CD4-positive, CD25-positive, alpha-beta regulatory T cell (primary cell): ENCODE measurements around the gene WNT7A. TPM values are rescaled to one million over a fixed set of nuclear protein-coding genes. Genes with fewer than 3 reads are reported as not detected.

Experiments
- ATAC-seq, 2 donors: fragments of 150-1000 bp; cut with Tn5 transposase; one replicate each; pipeline ENCODE4 v1.10.0; 2021; ENCODE audit warnings: low read depth in 2 of 2, moderate number of reproducible peaks in 2 of 2, moderate library complexity in 1 of 2
- DNase-seq, 3 donors: peaks; one replicate each; pipeline versions ENCODE4 v3.0.0 to v3.0.0-alpha.2; 2012 to 2022; ENCODE audit warnings: mixed read lengths in 1 of 3
- H3K27ac ChIP-seq: one replicate; pipeline ENCODE4 v1.7.0; 2013; ENCODE audit warnings: mild to moderate bottlenecking, low read length; ENCODE audit not compliant: insufficient read depth, poor library complexity, severe bottlenecking
- H3K27me3 ChIP-seq: one replicate; pipeline ENCODE4 v1.7.0; 2013; ENCODE audit warnings: low read length; ENCODE audit not compliant: control insufficient read depth, insufficient read depth
- H3K36me3 ChIP-seq: one replicate; pipeline ENCODE4 v1.7.0; 2013; ENCODE audit warnings: mild to moderate bottlenecking, low read length, moderate library complexity; ENCODE audit not compliant: control insufficient read depth, insufficient read depth
- H3K4me1 ChIP-seq: 2 replicates; pipeline ENCODE4 v1.7.0; 2013; ENCODE audit warnings: mild to moderate bottlenecking, low read length; ENCODE audit not compliant: insufficient read depth, control insufficient read depth, poor library complexity, severe bottlenecking
- H3K4me3 ChIP-seq: one replicate; pipeline ENCODE4 v1.7.0; 2013; ENCODE audit warnings: low read depth, mild to moderate bottlenecking, low read length, moderate library complexity
- H3K9me3 ChIP-seq, 2 experiments: 1 replicate in 1 of 2; 2 replicates in 1 of 2; pipeline ENCODE4 v1.7.0; 2013; ENCODE audit warnings: low read length in 2 of 2, mild to moderate bottlenecking in 1 of 2, moderate library complexity in 1 of 2; ENCODE audit not compliant: control insufficient read depth in 2 of 2
- H3K27ac Mint-ChIP-seq, 3 donors: one replicate each; pipeline ENCODE4 v1.8.0; 2020 to 2022; ENCODE audit warnings: mild to moderate bottlenecking in 3 of 3, mixed read lengths in 3 of 3, moderate library complexity in 2 of 3
- H3K27me3 Mint-ChIP-seq: one replicate; pipeline ENCODE4 v1.8.0; 2022; ENCODE audit warnings: mild to moderate bottlenecking, mixed read lengths
- H3K36me3 Mint-ChIP-seq: one replicate; pipeline ENCODE4 v1.8.0; 2020; ENCODE audit warnings: mixed read lengths
- H3K4me1 Mint-ChIP-seq, 4 donors: one replicate each; pipeline ENCODE4 v1.8.0; 2020 to 2022; ENCODE audit warnings: mixed read lengths in 4 of 4, mild to moderate bottlenecking in 1 of 4
- H3K4me3 Mint-ChIP-seq, 4 donors: one replicate each; pipeline ENCODE4 v1.8.0; 2020 to 2022; ENCODE audit warnings: mild to moderate bottlenecking in 4 of 4, mixed read lengths in 4 of 4, moderate library complexity in 3 of 4
- H3K9me3 Mint-ChIP-seq, 7 donors: one replicate each; pipeline ENCODE4 v1.8.0; 2020 to 2022; ENCODE audit warnings: mixed read lengths in 7 of 7, mild to moderate bottlenecking in 3 of 7, moderate library complexity in 2 of 7
- polyA plus RNA-seq, 4 donors: library from polyadenylated mRNA; unstranded; fragments of 300-500 nt; fragmentation: Illumina TruSeq; gene quantifications; one replicate each; pipeline ENCODE4 v1.2.3, GENCODE V29; 2021
- total RNA-seq: library from RNA; stranded (reverse); gene quantifications from one replicate; pipeline ENCODE4 v1.2.3, GENCODE V29; 2022

Gene WNT7A
- total and polyA plus RNA-seq, 5 donors from 2014 or later: 0.34 to 2.5 (median 1.1) TPM; not detected in 1

DNA sequence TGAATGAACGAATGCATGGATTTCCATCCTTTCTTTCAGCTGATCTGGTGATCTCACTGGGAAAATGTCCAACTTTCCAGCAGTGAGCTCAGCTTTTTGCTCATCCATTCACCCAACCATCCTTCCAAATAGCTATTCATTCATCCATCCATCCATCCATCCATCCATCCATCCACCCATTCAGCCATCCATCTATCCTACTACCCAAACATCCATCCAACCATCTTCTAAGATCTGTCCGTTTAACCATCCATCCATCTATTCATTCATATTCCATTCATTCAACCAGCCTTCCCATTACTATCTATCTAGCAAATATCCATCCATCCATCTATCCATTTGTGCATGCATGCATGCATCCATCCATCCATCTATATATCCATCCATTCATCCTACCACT, 39.4 kb downstream of the WNT7A start:
- Histone ChIP-seq H3K27ac (no peak overlapping the region), H3K27me3 (no peaks in the 10 kb centered on the region), H3K4me1 (no peaks in the 10 kb centered on the region), H3K36me3 (no peaks in the 10 kb centered on the region), H3K4me3 (no peak overlapping the region), H3K9me3 (no peaks in the 10 kb centered on the region)
- ATAC-seq (no peak), DNase-seq (no peak)
- no peaks in the 10 kb centered on the region for H3K36me3 Mint-ChIP-seq
- no peaks in the 10 kb centered on the region for H3K4me1 Mint-ChIP-seq
- H3K27ac Mint-ChIP-seq: no peak overlapping the region
- H3K4me3 Mint-ChIP-seq: no peak overlapping the region
- H3K9me3 Mint-ChIP-seq: no peaks in the 10 kb centered on the region
- no peaks in the 10 kb centered on the region for H3K27me3 Mint-ChIP-seq

DNA sequence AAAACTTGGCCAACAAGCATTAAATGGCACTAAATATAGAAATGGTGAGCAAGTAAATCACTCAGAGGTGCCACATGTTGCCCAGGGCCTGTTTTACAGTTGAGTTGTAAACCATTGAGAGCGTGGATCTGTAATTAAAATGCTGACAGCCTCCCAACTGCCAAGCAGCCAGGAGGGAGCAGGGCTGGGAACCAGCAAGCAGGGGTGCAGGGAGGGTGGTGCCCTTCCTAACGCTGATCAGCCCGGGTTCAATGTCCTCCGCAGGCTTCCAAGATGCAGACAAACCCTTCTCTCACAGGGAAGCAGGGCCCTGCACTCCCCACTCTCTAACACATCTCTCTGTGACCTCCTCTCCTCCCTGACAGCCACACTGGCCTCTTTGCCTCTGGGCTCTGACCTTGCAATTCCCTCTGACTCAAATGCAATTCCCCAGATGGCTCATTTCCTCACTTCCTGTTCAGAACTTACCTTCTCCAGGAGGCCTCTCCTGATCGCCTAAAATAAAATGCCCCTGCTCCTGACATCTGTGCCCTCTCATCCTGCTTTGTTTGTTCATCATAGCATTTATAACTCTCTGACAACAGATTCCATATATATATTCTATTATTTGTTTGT, 40.0 kb downstream of the WNT7A start:
- DNase-seq: no peak
- H3K4me1 Mint-ChIP-seq: peaks cover 0 to 2% (median 0%) of the 10 kb centered on the region in 4 donors
- no peaks in the 10 kb centered on the region for H3K9me3 Mint-ChIP-seq
- Histone ChIP-seq H3K27me3 (no peaks in the 10 kb centered on the region), H3K27ac (no peak overlapping the region), H3K4me3 (no peak overlapping the region), H3K9me3 (no peaks in the 10 kb centered on the region), H3K36me3 (no peaks in the 10 kb centered on the region), H3K4me1 (no peaks in the 10 kb centered on the region)
- no peak overlapping the region for H3K4me3 Mint-ChIP-seq
- no peaks in the 10 kb centered on the region for H3K36me3 Mint-ChIP-seq
- H3K27ac Mint-ChIP-seq: no peak overlapping the region
- ATAC-seq: no peak
- peaks cover 3% of the 10 kb centered on the region for H3K27me3 Mint-ChIP-seq

DNA sequence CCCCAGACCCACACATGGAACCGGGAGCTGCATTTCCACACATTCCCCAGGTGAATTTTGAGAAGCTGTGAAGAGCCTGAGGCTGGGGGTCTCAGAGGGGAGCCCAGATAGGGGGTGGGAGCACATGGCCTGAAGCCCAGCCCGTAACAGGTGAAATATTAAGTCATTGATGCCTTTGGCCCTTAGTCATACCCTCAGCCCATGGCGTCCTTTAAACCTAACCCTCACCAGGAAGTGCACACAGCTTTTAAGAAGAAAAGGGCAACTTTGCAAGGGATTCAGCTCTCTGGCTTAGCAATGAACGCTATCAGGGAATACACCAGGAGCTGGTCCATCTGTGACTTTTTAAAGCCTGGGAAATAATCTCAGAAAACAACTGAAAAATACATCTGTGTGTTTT, 40.6 kb downstream of the WNT7A start:
- Histone ChIP-seq H3K9me3 (no peaks in the 10 kb centered on the region), H3K4me1 (no peaks in the 10 kb centered on the region), H3K4me3 (no peak overlapping the region), H3K36me3 (no peaks in the 10 kb centered on the region), H3K27ac (no peak overlapping the region), H3K27me3 (no peaks in the 10 kb centered on the region)
- DNase-seq: no peak
- no peak for ATAC-seq
- no peak overlapping the region for H3K4me3 Mint-ChIP-seq
- H3K27me3 Mint-ChIP-seq: peaks cover 5% of the 10 kb centered on the region
- H3K9me3 Mint-ChIP-seq: peaks cover 0 to 2% (median 0%) of the 10 kb centered on the region in 7 donors
- no peaks in the 10 kb centered on the region for H3K36me3 Mint-ChIP-seq
- H3K27ac Mint-ChIP-seq: no peak overlapping the region
- peaks cover 0 to 4% (median 0%) of the 10 kb centered on the region in 4 donors for H3K4me1 Mint-ChIP-seq

DNA sequence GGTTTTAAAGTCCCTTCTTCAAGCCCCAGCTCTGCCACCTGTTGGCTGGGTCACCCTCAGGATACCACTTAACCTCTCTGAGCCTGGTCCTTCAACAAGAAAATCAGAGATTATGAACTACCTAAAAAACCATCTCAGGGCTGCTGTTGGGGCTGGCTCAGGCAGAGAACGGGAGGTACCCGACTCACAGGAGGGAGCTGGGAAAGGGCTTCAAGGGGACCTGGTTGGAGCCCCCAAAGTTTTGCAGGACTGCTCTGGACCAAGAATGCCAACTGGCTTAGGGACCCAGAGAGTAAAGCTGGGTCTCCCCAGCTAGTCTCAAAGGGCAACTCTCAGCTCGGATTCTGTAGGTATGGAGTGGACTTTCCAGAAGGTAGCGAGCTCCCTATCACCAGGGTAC, 41.5 kb downstream of the WNT7A start:
- no peaks in the 10 kb centered on the region for H3K36me3 ChIP-seq
- no peak overlapping the region for H3K4me3 ChIP-seq
- ATAC-seq: no peak
- H3K9me3 ChIP-seq: no peaks in the 10 kb centered on the region
- Mint-ChIP-seq H3K4me3 (no peak overlapping the region), H3K9me3 (peaks cover 0 to 2% (median 0%) of the 10 kb centered on the region in 7 donors), H3K27ac (no peak overlapping the region), H3K27me3 (peaks cover 5% of the 10 kb centered on the region), H3K36me3 (no peaks in the 10 kb centered on the region), H3K4me1 (peaks cover 0 to 4% (median 0%) of the 10 kb centered on the region in 4 donors)
- no peak for DNase-seq
- no peaks in the 10 kb centered on the region for H3K4me1 ChIP-seq
- no peak overlapping the region for H3K27ac ChIP-seq
- H3K27me3 ChIP-seq: no peaks in the 10 kb centered on the region

DNA sequence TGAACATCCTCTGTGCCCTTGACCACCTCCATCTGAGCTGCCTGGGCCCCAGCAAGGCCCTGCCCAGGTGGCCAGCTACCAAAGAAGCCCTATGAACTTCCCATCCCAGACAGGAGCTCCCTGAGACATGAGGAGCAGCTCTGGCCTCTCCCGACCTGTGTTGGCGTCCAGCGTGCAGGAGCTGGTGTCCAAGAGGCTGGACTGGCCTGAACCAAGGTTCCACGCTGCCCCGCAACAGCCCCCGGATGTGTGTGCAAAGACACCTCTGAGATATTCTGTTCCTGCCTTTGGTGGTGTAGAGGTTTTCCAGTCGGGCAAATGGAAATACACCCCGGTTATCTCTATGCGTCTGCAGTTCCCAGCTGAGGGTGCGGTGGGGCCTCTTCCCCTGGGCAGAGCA, 42.1 kb downstream of the WNT7A start:
- H3K4me3 Mint-ChIP-seq: no peak overlapping the region
- H3K9me3 ChIP-seq: no peaks in the 10 kb centered on the region
- peaks cover 0 to 4% (median 0%) of the 10 kb centered on the region in 4 donors for H3K4me1 Mint-ChIP-seq
- H3K4me3 ChIP-seq: no peak overlapping the region
- no peak overlapping the region for H3K27ac ChIP-seq
- H3K36me3 ChIP-seq: no peaks in the 10 kb centered on the region
- H3K36me3 Mint-ChIP-seq: no peaks in the 10 kb centered on the region
- no peak overlapping the region for H3K27ac Mint-ChIP-seq
- H3K27me3 Mint-ChIP-seq: peaks cover 5% of the 10 kb centered on the region
- no peaks in the 10 kb centered on the region for H3K27me3 ChIP-seq
- no peak for ATAC-seq
- H3K4me1 ChIP-seq: no peaks in the 10 kb centered on the region
- DNase-seq: no peak
- H3K9me3 Mint-ChIP-seq: peaks cover 0 to 2% (median 0%) of the 10 kb centered on the region in 7 donors

DNA sequence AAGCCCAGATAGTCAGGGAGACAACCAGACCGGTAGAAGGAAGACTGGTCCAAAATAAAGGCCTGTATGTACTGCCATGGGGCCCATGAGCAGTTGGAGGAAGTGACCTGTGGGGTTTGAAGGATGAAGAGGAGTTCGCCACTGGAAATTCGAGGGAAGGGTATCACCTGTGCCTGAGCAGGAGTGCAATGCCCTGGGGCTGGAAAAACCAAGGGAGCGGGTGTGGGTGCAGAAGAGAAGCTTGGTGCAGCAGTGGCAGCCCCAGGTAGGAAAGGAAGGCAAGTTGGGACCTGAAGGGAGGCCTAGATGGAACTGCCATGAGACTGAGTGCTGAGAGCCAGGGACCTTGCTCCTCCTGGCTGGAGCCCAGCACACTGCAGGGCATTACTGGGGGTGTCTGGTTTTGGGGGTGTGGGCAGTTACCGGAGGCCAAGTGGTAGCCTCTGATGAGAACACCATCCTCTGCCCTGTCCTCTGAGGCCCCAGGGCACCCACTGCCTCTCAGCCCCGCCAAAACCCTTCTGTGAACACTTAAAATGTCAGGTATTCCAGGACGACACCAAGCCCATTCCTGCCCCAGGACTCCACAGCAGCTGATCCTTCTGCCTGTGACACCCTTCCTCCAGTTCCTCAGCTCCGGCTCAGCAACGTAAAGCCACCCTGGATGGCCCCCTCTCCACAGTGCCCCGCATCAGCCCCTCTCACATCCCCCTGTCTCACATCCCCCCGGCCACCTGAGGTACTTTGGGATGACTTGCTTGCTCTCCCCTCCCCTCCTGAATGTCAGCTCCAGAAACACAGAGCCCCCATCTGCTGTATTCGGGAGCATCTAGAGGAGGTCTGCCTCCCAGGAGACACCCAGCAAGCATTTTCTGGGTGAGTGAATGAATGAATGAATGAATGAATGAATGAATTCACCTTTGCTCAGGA, 42.9 kb downstream of the WNT7A start:
- H3K9me3 Mint-ChIP-seq: peaks cover 0 to 2% (median 0%) of the 10 kb centered on the region in 7 donors
- H3K36me3 Mint-ChIP-seq: no peaks in the 10 kb centered on the region

DNA sequence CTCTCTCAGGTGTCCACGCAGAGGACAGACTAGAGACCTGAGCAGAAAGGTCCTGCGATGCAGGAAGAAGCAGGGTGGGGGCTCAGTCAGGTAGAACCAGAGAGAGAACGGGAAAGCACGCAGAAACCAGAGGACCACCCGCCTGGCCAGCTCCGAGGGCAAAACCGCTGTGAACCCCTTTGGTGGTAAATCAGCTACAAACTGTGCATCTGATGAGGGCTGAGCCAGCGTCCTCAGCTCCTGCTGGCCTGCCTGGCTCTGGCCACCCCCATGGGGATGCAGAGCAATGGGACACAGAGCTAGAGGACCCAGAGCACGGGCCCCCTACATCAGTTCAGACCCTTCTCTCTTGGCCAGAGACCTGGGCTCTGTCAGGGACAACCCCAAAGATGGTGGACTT, 44.6 kb downstream of the WNT7A start:
- H3K27ac Mint-ChIP-seq: no peak overlapping the region
- H3K27ac ChIP-seq: no peak overlapping the region
- no peaks in the 10 kb centered on the region for H3K4me1 ChIP-seq
- no peak overlapping the region for H3K4me3 ChIP-seq
- no peaks in the 10 kb centered on the region for H3K27me3 ChIP-seq
- ATAC-seq: no peak
- no peak overlapping the region for H3K4me3 Mint-ChIP-seq
- DNase-seq: no peak
- peaks cover 5% of the 10 kb centered on the region for H3K27me3 Mint-ChIP-seq
- H3K36me3 Mint-ChIP-seq: no peaks in the 10 kb centered on the region
- no peaks in the 10 kb centered on the region for H3K36me3 ChIP-seq
- H3K9me3 ChIP-seq: no peaks in the 10 kb centered on the region
- peaks cover 0 to 3% (median 0%) of the 10 kb centered on the region in 7 donors for H3K9me3 Mint-ChIP-seq
- peaks cover 0 to 4% (median 0%) of the 10 kb centered on the region in 4 donors for H3K4me1 Mint-ChIP-seq

More for the DNA sequence above, 42.9 kb downstream of the WNT7A start:
- no peaks in the 10 kb centered on the region for H3K9me3 ChIP-seq
- no peak for DNase-seq
- H3K36me3 ChIP-seq: no peaks in the 10 kb centered on the region
- no peak overlapping the region for H3K4me3 ChIP-seq
- Mint-ChIP-seq H3K27me3 (peaks cover 5% of the 10 kb centered on the region), H3K4me3 (no peak overlapping the region), H3K4me1 (peaks cover 0 to 4% (median 0%) of the 10 kb centered on the region in 4 donors), H3K27ac (no peak overlapping the region)
- no peaks in the 10 kb centered on the region for H3K27me3 ChIP-seq
- no peak overlapping the region for H3K27ac ChIP-seq
- no peak for ATAC-seq
- H3K4me1 ChIP-seq: no peaks in the 10 kb centered on the region
